Ascending aorta (tissue), 2 donors: ENCODE measurements around the gene RNF217. TPM values are rescaled to one million over a fixed set of nuclear protein-coding genes. Genes with fewer than 3 reads are reported as not detected.

Source experiments
- DNase-seq, 2 donors: peaks; one replicate each; pipeline ENCODE4 v3.0.0-alpha.2; 2019; ENCODE audit warnings: low spot score in 2 of 2
- H3K27ac ChIP-seq, 2 donors: fragments of 200-600 bp; sonication (generic); one replicate each; pipeline ENCODE4 v1.5.1; 2016 to 2017; ENCODE audit warnings: mild to moderate bottlenecking in 1 of 2
- H3K27me3 ChIP-seq: fragments of 200-600 bp; sonication (generic); one replicate; pipeline ENCODE4 v1.5.1; 2017
- H3K36me3 ChIP-seq, 2 donors: fragments of 200-600 bp; sonication (generic); one replicate each; pipeline ENCODE4 v1.5.1; 2016
- H3K4me1 ChIP-seq, 2 donors: fragments of 200-600 bp; sonication (generic); one replicate each; pipeline ENCODE4 v1.5.1; 2016 to 2017; ENCODE audit warnings: mild to moderate bottlenecking in 1 of 2
- H3K4me3 ChIP-seq, 2 donors: fragments of 200-600 bp; sonication (generic); one replicate each; pipeline ENCODE4 v1.5.1; 2016 to 2017; ENCODE audit warnings: mild to moderate bottlenecking in 1 of 2
- H3K9me3 ChIP-seq, 2 donors: fragments of 200-600 bp; sonication (generic); one replicate each; pipeline ENCODE4 v1.5.1; 2016
- CTCF ChIP-seq, 3 experiments: fragments of 200-600 bp in 2 of 3; fragments of 450-650 bp in 1 of 3; sonication (generic) in 2 of 3; IDR thresholded peaks; one replicate each; pipeline ENCODE4 v1.5.1; 2016 to 2019; ENCODE audit warnings: antibody characterized with exemption in 3 of 3, mild to moderate bottlenecking in 1 of 3, moderate library complexity in 1 of 3
- intact Hi-C: fragments of 100-400 bp; cut with DNase I; formaldehyde crosslinking; loops from one replicate; pipeline ENCODE4 v1.15.1; 2023
- total RNA-seq: library from RNA; depleted of rRNA; stranded (reverse); fragments of >200 nt; gene quantifications from one replicate; pipeline ENCODE4 v1.1.0, GENCODE V29; 2016

The RNF217 gene
- total RNA-seq, 1 donor from 2014 or later, result 7.3 TPM

- Histone ChIP-seq H3K27me3 (no peaks in the 10 kb centered on the region), H3K4me3 (no peak overlapping the region), H3K36me3 (peaks cover 7 to 8% of the 10 kb centered on the region in 2 donors), H3K4me1 (peaks cover 0 to 5% of the 10 kb centered on the region in 2 donors), H3K9me3 (no peaks in the 10 kb centered on the region), H3K27ac (no peak overlapping the region)
- intact Hi-C loops, result no loop called here
- no peak for DNase-seq
- no peak for TF ChIP-seq CTCF (IDR thresholded peaks at IDR 0.05)
These were observed 121.4 kb downstream of the RNF217 start for GRCh38 chr6:125083684-125083990.

GRCh38 chr6:125086716-125087115 is 124.5 kb downstream of the RNF217 start:
- H3K27me3 ChIP-seq, result no peaks in the 10 kb centered on the region
- H3K36me3 ChIP-seq, result peaks cover 7 to 8% of the 10 kb centered on the region in 2 donors
- TF ChIP-seq CTCF (IDR thresholded peaks at IDR 0.05), result no peak
- intact Hi-C loops, result no loop called here
- no peak for DNase-seq
- no peaks in the 10 kb centered on the region for H3K9me3 ChIP-seq
- H3K4me1 ChIP-seq, result peaks cover 0 to 10% of the 10 kb centered on the region in 2 donors
- no peak overlapping the region for H3K4me3 ChIP-seq
- no peak overlapping the region for H3K27ac ChIP-seq

- no peaks in the 10 kb centered on the region for H3K9me3 ChIP-seq
- H3K27ac ChIP-seq, result no peak overlapping the region
- intact Hi-C loops, result no loop called here
- H3K4me1 ChIP-seq, result peaks cover 0 to 10% of the 10 kb centered on the region in 2 donors
- H3K27me3 ChIP-seq, result no peaks in the 10 kb centered on the region
- no peak for DNase-seq
- TF ChIP-seq CTCF (IDR thresholded peaks at IDR 0.05), result no peak
- H3K36me3 ChIP-seq, result peaks cover 0 to 1% of the 10 kb centered on the region in 2 donors
- no peak overlapping the region for H3K4me3 ChIP-seq
These were observed 126.7 kb downstream of the RNF217 start for GRCh38 chr6:125088963-125089362.

- TF ChIP-seq CTCF (IDR thresholded peaks at IDR 0.05), result no peak
- H3K27ac ChIP-seq, result no peak overlapping the region
- peaks cover 2 to 7% of the 10 kb centered on the region in 2 donors for H3K4me1 ChIP-seq
- intact Hi-C loops, result no loop called here
- H3K36me3 ChIP-seq, result no peaks in the 10 kb centered on the region
- no peaks in the 10 kb centered on the region for H3K9me3 ChIP-seq
- no peak overlapping the region for H3K4me3 ChIP-seq
- no peak for DNase-seq
- H3K27me3 ChIP-seq, result no peaks in the 10 kb centered on the region
These were observed 132.3 kb downstream of the RNF217 start for GRCh38 chr6:125094563-125094962.

- no peak for DNase-seq
- Histone ChIP-seq H3K36me3 (no peaks in the 10 kb centered on the region), H3K27me3 (no peaks in the 10 kb centered on the region), H3K4me1 (peaks cover 4 to 15% of the 10 kb centered on the region in 2 donors), H3K9me3 (no peaks in the 10 kb centered on the region), H3K4me3 (no peak overlapping the region), H3K27ac (peak overlapping the region in 1 of 2 donors; percentile 33)
- intact Hi-C loops, result loop anchor here (5.0 kb wide), 1 partner anchor 93 kb away; no protein-coding TSS in a partner anchor
- TF ChIP-seq CTCF (IDR thresholded peaks at IDR 0.05), result no peak
These were observed 133.5 kb downstream of the RNF217 start for GRCh38 chr6:125095580-125096301.
